GM12878 (cell line): ENCODE results near the gene AATF. TPM values are rescaled to one million over a fixed set of nuclear protein-coding genes. Genes with fewer than 3 reads are reported as not detected.
A peak's percentile ranks its signal among the peaks of the same experiment; 100 is the strongest.

ENCODE experiments used
- ATAC-seq: fragments of 200-7000 bp; cut with Tn5 transposase; 3 replicates; pipeline ENCODE4 v1.9.1; 2020; ENCODE audit warnings: mild to moderate bottlenecking, moderate library complexity
- BruUV-seq: library from RNA; stranded (reverse); fragments of 400-500 nt; replicated peaks from 2 replicates; lab custom pipeline; 2021; lab: Mats Ljungman, UMichigan
- CTCF ChIA-PET: fragments of 300-600 bp; sonication (Branson Sonifier 250); formaldehyde crosslinking; extraction: SDS; loops from one replicate; lab custom pipeline; 2021; ENCODE audit warnings: inconsistent platforms; lab: Yijun Ruan, JAX
- POLR2A ChIA-PET: fragments of 350-600 bp; formaldehyde crosslinking; extraction: SDS; loops from one replicate; lab custom pipeline; 2021; ENCODE audit warnings: inconsistent platforms; lab: Charles Lee
- RAD21 ChIA-PET: fragments of 300-600 bp; sonication (Branson Sonifier 250); formaldehyde crosslinking; loops from one replicate; lab custom pipeline; 2023; ENCODE audit warnings: antibody characterized with exemption; ENCODE audit not compliant: unreplicated experiment; lab: Charles Lee
- SMC1A ChIA-PET: fragments of 300-600 bp; sonication (Branson Sonifier 250); formaldehyde crosslinking; loops from one replicate; lab custom pipeline; 2023; ENCODE audit not compliant: unreplicated experiment, uncharacterized antibody; lab: Charles Lee
- DNase-seq: peaks from one replicate; pipeline ENCODE4 v3.0.0-alpha.2; 2011; ENCODE audit warnings: low read depth, low spot score
- FAIRE-seq: peaks from 3 replicates; lab custom pipeline; 2011; peaks lifted over from hg19 to GRCh38; lab: Jason Lieb, UNC
- H2AFZ ChIP-seq: 2 replicates; pipeline ENCODE4 v1.6.0; 2011; ENCODE audit warnings: low read depth, low read length, control low read depth; ENCODE audit not compliant: control insufficient read depth
- H3K27ac ChIP-seq: 2 replicates; pipeline ENCODE4 v1.5.1; 2011; ENCODE audit warnings: control low read depth; ENCODE audit not compliant: control insufficient read depth, insufficient read depth
- H3K27me3 ChIP-seq, 2 experiments: replicated peaks in 1 of 2; 2 replicates each; pipeline versions ENCODE4 v1.6.0 to v1.6.1; 2011; ENCODE audit warnings: low read length in 1 of 2; ENCODE audit not compliant: control insufficient read depth in 2 of 2, insufficient read depth in 2 of 2
- H3K36me3 ChIP-seq, 2 experiments: 2 replicates each; pipeline ENCODE4 v1.5.1; 2011; ENCODE audit warnings: low read length in 1 of 2; ENCODE audit not compliant: control insufficient read depth in 2 of 2, insufficient read depth in 2 of 2
- H3K4me1 ChIP-seq: 2 replicates; pipeline ENCODE4 v1.6.1; 2011; ENCODE audit warnings: mild to moderate bottlenecking, low read length, moderate library complexity, mixed read lengths; ENCODE audit not compliant: control insufficient read depth, insufficient read depth
- H3K4me2 ChIP-seq: 2 replicates; pipeline ENCODE4 v1.6.0; 2011; ENCODE audit warnings: control low read depth; ENCODE audit not compliant: control insufficient read depth, insufficient read depth
- H3K4me3 ChIP-seq: fragments of 200-600 bp; sonication (generic); 2 replicates; pipeline ENCODE4 v1.5.1; 2016
- H3K79me2 ChIP-seq: 2 replicates; pipeline ENCODE4 v1.6.0; 2011; ENCODE audit warnings: low read length; ENCODE audit not compliant: control insufficient read depth, insufficient read depth
- H3K9ac ChIP-seq: 2 replicates; pipeline ENCODE4 v1.8.0; 2011; ENCODE audit warnings: low read length, control low read depth, mixed read lengths; ENCODE audit not compliant: control insufficient read depth, insufficient read depth
- H3K9me3 ChIP-seq: replicated peaks from 3 replicates; pipeline ENCODE4 v1.5.1; 2011; ENCODE audit warnings: mild to moderate bottlenecking, low read length; ENCODE audit not compliant: control insufficient read depth, insufficient read depth
- H4K20me1 ChIP-seq: 2 replicates; pipeline ENCODE4 v1.6.0; 2011; ENCODE audit not compliant: control insufficient read depth, insufficient read depth
- ATF7 ChIP-seq: fragments of 450-650 bp; IDR thresholded peaks from 2 replicates; pipeline ENCODE4 v1.6.1; 2016; ENCODE audit warnings: low read depth, mild to moderate bottlenecking
- BACH1 ChIP-seq: fragments of 450-650 bp; IDR thresholded peaks from 2 replicates; pipeline ENCODE4 v1.6.1; 2017; ENCODE audit warnings: mild to moderate bottlenecking, borderline replicate concordance
- CBX3 ChIP-seq: fragments of 200-600 bp; sonication (generic); IDR thresholded peaks from 2 replicates; pipeline ENCODE4 v1.6.1; 2016; ENCODE audit warnings: low read depth, borderline replicate concordance
- IRF4 ChIP-seq: IDR thresholded peaks from 2 replicates; pipeline ENCODE4 v1.6.1; 2011; ENCODE audit warnings: low read depth, low read length
- NKRF ChIP-seq: fragments of 450-650 bp; conservative IDR thresholded peaks from 2 replicates; pipeline ENCODE4 v1.6.1; 2017; ENCODE audit warnings: mild to moderate bottlenecking, moderate library complexity
- POLR2A ChIP-seq: IDR thresholded peaks from 2 replicates; pipeline ENCODE4 v1.6.1; 2011; ENCODE audit warnings: low read depth, mild to moderate bottlenecking, low read length
- SREBF2 ChIP-seq: IDR thresholded peaks from 2 replicates; pipeline ENCODE4 v1.6.1; 2012; ENCODE audit warnings: mild to moderate bottlenecking, low read length
- TCF12 ChIP-seq: IDR thresholded peaks from 2 replicates; pipeline ENCODE4 v1.6.1; 2011; ENCODE audit warnings: low read depth, mild to moderate bottlenecking, low read length
- USF2 ChIP-seq: IDR thresholded peaks from 2 replicates; pipeline ENCODE4 v1.6.1; 2011; ENCODE audit warnings: low read depth, low read length, improper control_type of control experiment, borderline replicate concordance
- ZBED1 ChIP-seq: IDR thresholded peaks from 2 replicates; pipeline ENCODE4 v1.6.1; 2016; ENCODE audit warnings: borderline replicate concordance
- ZBTB4 ChIP-seq: fragments of 450-650 bp; formaldehyde crosslinking; IDR thresholded peaks from 2 replicates; pipeline ENCODE4 v1.4.0; 2022; ENCODE audit warnings: mild to moderate bottlenecking, moderate library complexity
- WGBS: methylation state at CpG from one replicate; pipeline ENCODE4 v1.1.6; 2016; ENCODE audit warnings: low lambda C conversion rate; ENCODE audit not compliant: insufficient replicate concordance, insufficient coverage; ENCODE audit errors: missing lambda C conversion rate; 5-methylcytosine and 5-hydroxymethylcytosine counted together
- in situ Hi-C: fragments of 300-500 bp; cut with MboI; formaldehyde crosslinking; loops from 9 replicates; pipeline ENCODE4 v1.14.3; 2018; ENCODE audit warnings: mixed read lengths
- intact Hi-C: fragments of 100-400 bp; cut with micrococcal nuclease; formaldehyde crosslinking; loops from one replicate; pipeline ENCODE4 v1.14.2; 2022; ENCODE audit not compliant: unreplicated experiment
- polyA plus RNA-seq, 11 experiments: library from polyadenylated mRNA; depleted of rRNA in 4 of 11; unstranded in 6 of 11; stranded (reverse) in 5 of 11; fragments of >200 nt; fragmentation: Nextera tagmentation in 4 of 11; fragmentation: Illumina TruSeq in 1 of 11; extraction: Ambion mirVana in 4 of 11; extraction: Trizol in 1 of 11; gene quantifications; 1 replicate in 1 of 11; 2 replicates in 10 of 11; pipeline versions ENCODE4 v1.2.1 to v1.2.3, GENCODE V29; 2011 to 2016; ENCODE audit warnings: inconsistent platforms in 2 of 11, missing spikeins in 2 of 11, low read depth in 1 of 11
- total RNA-seq, 4 experiments: library from RNA; depleted of rRNA in 3 of 4; stranded (reverse); fragments of >200 nt in 3 of 4; fragmentation: Illumina TruSeq in 1 of 4; extraction: Trizol in 1 of 4; gene quantifications; 2 replicates each; pipeline versions ENCODE4 v1.2.1 to v1.2.3, GENCODE V29; 2013 to 2021

AATF gene
- total and polyA plus RNA-seq, 10 of the 15 experiments (the other 5 are each of a cell fraction or from before 2014, with no cell fraction given), result 36.8 to 110 (median 77.9) TPM

- TF ChIP-seq ATF7 (no peak), NKRF (peak; percentile 93), ZBTB4 (CRISPR knock-in tag) (no peak)
These were observed at the start of gene AATF (continued) for GRCh38 chr17:36948717-36949460.

GRCh38 chr17:36899250-36900159, 49.2 kb upstream of the AATF start:
- DNase-seq, result no peak
- ATAC-seq, result no peak
- WGBS, result 28% methylated on average over 7 of the region's 7 CpGs
- Histone ChIP-seq H4K20me1 (no peaks in the 10 kb centered on the region), H3K27me3 (no peaks in the 10 kb centered on the region; a peak in 1 of 4 replicates), H3K9ac (no peak overlapping the region), H3K4me2 (no peak overlapping the region), H3K36me3 (no peaks in the 10 kb centered on the region), H2AFZ (no peak overlapping the region), H3K27ac (no peak overlapping the region), H3K4me1 (no peaks in the 10 kb centered on the region), H3K79me2 (no peaks in the 10 kb centered on the region), H3K4me3 (no peak overlapping the region), H3K9me3 (no peaks in the 10 kb centered on the region)
- ChIA-PET RAD21 (no interaction called here), POLR2A (interaction anchor here (0.6 kb wide), 1 partner anchor 161 kb away, joined by 3 read pairs; no protein-coding TSS in a partner anchor), SMC1A (no interaction called here), CTCF (no interaction called here)
- intact Hi-C loops (no loop called here), in situ Hi-C loops (no loop called here)
- BruUV-seq, result no TSS peak
- FAIRE-seq, result no peak
- TF ChIP-seq BACH1, result no peak
- no peak for TF ChIP-seq ZBED1
- TF ChIP-seq SREBF2, result no peak
- TF ChIP-seq CBX3, result no peak
- no peak for TF ChIP-seq TCF12
- TF ChIP-seq IRF4, result no peak
- TF ChIP-seq POLR2A, result no peak
- TF ChIP-seq USF2, result no peak
- TF ChIP-seq NKRF, result no peak
